HEK293 (cell line): ENCODE data around the gene KIF7.

Experiments used
- CTCF ChIA-PET: fragments of 350-600 bp; formaldehyde crosslinking; extraction: SDS; loops from one replicate; lab custom pipeline; 2021; ENCODE audit warnings: antibody characterized with exemption; lab: Yijun Ruan, JAX
- POLR2A ChIA-PET: fragments of 300-600 bp; formaldehyde crosslinking; extraction: SDS; loops from one replicate; lab custom pipeline; 2020; ENCODE audit warnings: antibody characterized with exemption, inconsistent platforms; lab: Yijun Ruan, JAX
- H3K27ac ChIP-seq: fragments of 200-500 bp; sonication (Bioruptor generic); 2 replicates; pipeline ENCODE4 v1.5.1; 2014; ENCODE audit warnings: low read depth, low read length, control low read depth, inconsistent platforms; ENCODE audit errors: extremely low read depth
- H3K36me3 ChIP-seq, 2 experiments: fragments of 200-500 bp in 1 of 2; sonication (Bioruptor generic) in 1 of 2; 1 replicate in 1 of 2; 2 replicates in 1 of 2; pipeline ENCODE4 v1.5.1; 2014 to 2017; ENCODE audit warnings: inconsistent platforms in 2 of 2, low read length in 2 of 2; ENCODE audit not compliant: control insufficient read depth in 2 of 2, insufficient read depth in 1 of 2
- H3K4me1 ChIP-seq: fragments of 200-500 bp; sonication (Bioruptor generic); 2 replicates; pipeline ENCODE4 v1.5.1; 2014; ENCODE audit warnings: mild to moderate bottlenecking, low read length, inconsistent platforms; ENCODE audit not compliant: control insufficient read depth, insufficient read depth
- H3K4me3 ChIP-seq: 2 replicates; pipeline ENCODE4 v1.5.1; 2011; ENCODE audit warnings: low read depth, mild to moderate bottlenecking, control low read depth, low read length, moderate library complexity
- H3K9me3 ChIP-seq: fragments of 200-500 bp; sonication (Bioruptor generic); 2 replicates; pipeline ENCODE4 v1.5.1; 2014; ENCODE audit warnings: low read depth, low read length, inconsistent platforms; ENCODE audit not compliant: control insufficient read depth, insufficient read depth
- WT1 ChIP-seq: fragments of 450-650 bp; formaldehyde crosslinking; IDR thresholded peaks from 2 replicates; pipeline ENCODE4 v1.5.1; 2016; ENCODE audit warnings: missing biosample characterization, missing genetic modification characterization
- ZBTB21 ChIP-seq: fragments of 450-650 bp; formaldehyde crosslinking; IDR thresholded peaks from 2 replicates; pipeline ENCODE4 v1.5.1; 2017; ENCODE audit warnings: missing biosample characterization, missing genetic modification characterization
- ZFP37 ChIP-seq: fragments of 450-650 bp; formaldehyde crosslinking; IDR thresholded peaks from 2 replicates; pipeline ENCODE4 v1.5.1; 2016; ENCODE audit warnings: missing biosample characterization, missing genetic modification characterization
- ZNF518A ChIP-seq: fragments of 450-650 bp; formaldehyde crosslinking; conservative IDR thresholded peaks from 2 replicates; pipeline ENCODE4 v1.5.1; 2016; ENCODE audit warnings: low read depth, missing biosample characterization, missing genetic modification characterization
- ZNF600 ChIP-seq: fragments of 450-650 bp; formaldehyde crosslinking; IDR thresholded peaks from 2 replicates; pipeline ENCODE4 v1.5.1; 2016; ENCODE audit warnings: missing biosample characterization, missing genetic modification characterization
- ZNF670 ChIP-seq: fragments of 450-650 bp; formaldehyde crosslinking; IDR thresholded peaks from 2 replicates; pipeline ENCODE4 v1.5.1; 2016; ENCODE audit warnings: missing biosample characterization, missing genetic modification characterization, low read depth
- ZNF785 ChIP-seq: fragments of 450-650 bp; formaldehyde crosslinking; IDR thresholded peaks from 2 replicates; pipeline ENCODE4 v1.5.1; 2016; ENCODE audit warnings: missing biosample characterization, missing genetic modification characterization
- ZNF830 ChIP-seq: fragments of 450-650 bp; IDR thresholded peaks from 2 replicates; pipeline ENCODE4 v1.5.0; 2018; ENCODE audit warnings: missing biosample characterization, missing genetic modification characterization, low read depth, mild to moderate bottlenecking, moderate library complexity
- ZNF837 ChIP-seq: fragments of 450-650 bp; formaldehyde crosslinking; IDR thresholded peaks from 2 replicates; pipeline ENCODE4 v1.5.1; 2016; ENCODE audit warnings: missing biosample characterization, missing genetic modification characterization
- TF ChIP-seq, protein P1 (sequence below): fragments of 450-650 bp; formaldehyde crosslinking; IDR thresholded peaks from 2 replicates; pipeline ENCODE4 v1.5.1; 2016; ENCODE audit warnings: missing biosample characterization, missing genetic modification characterization

KIF7 gene

DNA sequence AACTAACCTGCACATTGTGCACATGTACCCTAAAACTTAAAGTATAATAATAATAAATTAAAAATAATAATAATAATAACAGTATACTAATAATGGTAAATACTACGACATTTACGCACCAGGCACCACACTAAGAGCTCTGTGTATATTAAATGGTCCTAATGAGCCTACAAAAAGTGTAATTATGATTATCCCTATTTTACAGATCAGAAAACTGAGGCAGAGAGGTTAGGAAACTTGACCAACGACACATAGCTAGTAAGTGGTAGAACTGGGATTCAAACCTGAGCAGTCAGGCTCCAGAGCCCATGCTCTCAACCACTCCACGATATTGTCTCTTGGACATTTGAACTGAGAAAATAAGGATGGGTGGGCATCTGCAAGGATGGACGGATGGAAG lies 15.0 kb downstream of the KIF7 start:
- CTCF ChIA-PET = no interaction called here
- Histone ChIP-seq H3K4me1 (no peaks in the 10 kb centered on the region), H3K9me3 (peaks cover 2% of the 10 kb centered on the region; the same call in 1 of the 2 replicates), H3K4me3 (no peak overlapping the region), H3K27ac (no peak overlapping the region), H3K36me3 (peaks cover 36 to 47% of the 10 kb centered on the region in 2 experiments)
- POLR2A ChIA-PET = no interaction called here
- TF ChIP-seq ZNF785 (tag by site-specific recombination) (no peak), ZFP37 (no peak)

GRCh38 chr15:89633585-89633984 lies 21.7 kb downstream of the KIF7 start:
- H3K36me3 ChIP-seq = peaks cover 38 to 50% of the 10 kb centered on the region in 2 experiments
- CTCF ChIA-PET = no interaction called here

GRCh38 chr15:89632563-89633430 lies 22.5 kb downstream of the KIF7 start:
- Histone ChIP-seq H3K36me3 (peaks cover 44 to 58% of the 10 kb centered on the region in 2 experiments), H3K4me1 (no peaks in the 10 kb centered on the region), H3K27ac (no peak overlapping the region), H3K9me3 (no peaks in the 10 kb centered on the region; the same call in 1 of the 2 replicates), H3K4me3 (no peak overlapping the region)
- CTCF ChIA-PET = interaction anchor here (1.0 kb wide), 2 partner anchors 12 to 15 kb away, joined by 3 to 6 read pairs; no protein-coding TSS in a partner anchor
- TF ChIP-seq ZNF837 (tag by site-specific recombination) (0 out of 2 replicates have a peak, but pooled peaks have one; percentile 16), ZNF830 (no peak)
- POLR2A ChIA-PET = interaction anchor here (0.7 to 1.0 kb wide), 4 partner anchors 10 to 58 kb away, joined by 3 to 4 read pairs (median 3); partner anchors contain the start of gene TICRR

More at GRCh38 chr15:89633585-89633984, 21.7 kb downstream of the KIF7 start:
- TF ChIP-seq ZBTB21 (tag by site-specific recombination) = no peak
- no peak for TF ChIP-seq ZNF670 (tag by site-specific recombination)
- TF ChIP-seq ZNF600 (tag by site-specific recombination) = peak; percentile 43; the same call in 1 of the 2 replicates
- TF ChIP-seq ZNF837 (tag by site-specific recombination) = no peak
- TF ChIP-seq ZNF518A (tag by site-specific recombination) = no peak
- TF ChIP-seq WT1 (tag by site-specific recombination) = no peak
- TF ChIP-seq, protein P1, sequence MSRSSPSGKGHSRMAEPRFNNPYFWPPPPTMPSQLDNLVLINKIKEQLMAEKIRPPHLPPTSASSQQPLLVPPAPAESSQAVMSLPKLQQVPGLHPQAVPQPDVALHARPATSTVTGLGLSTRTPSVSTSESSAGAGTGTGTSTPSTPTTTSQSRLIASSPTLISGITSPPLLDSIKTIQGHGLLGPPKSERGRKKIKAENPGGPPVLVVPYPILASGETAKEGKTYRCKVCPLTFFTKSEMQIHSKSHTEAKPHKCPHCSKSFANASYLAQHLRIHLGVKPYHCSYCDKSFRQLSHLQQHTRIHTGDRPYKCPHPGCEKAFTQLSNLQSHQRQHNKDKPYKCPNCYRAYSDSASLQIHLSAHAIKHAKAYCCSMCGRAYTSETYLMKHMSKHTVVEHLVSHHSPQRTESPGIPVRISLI (tag by site-specific recombination) = no peak
- TF ChIP-seq ZFP37 = no peak
- TF ChIP-seq, all 188 proteins: peak for 1
- no peaks in the 10 kb centered on the region; the same call in 1 of the 2 replicates for H3K9me3 ChIP-seq
- H3K27ac ChIP-seq = no peak overlapping the region
- H3K4me1 ChIP-seq = no peaks in the 10 kb centered on the region
- H3K4me3 ChIP-seq = no peak overlapping the region
- POLR2A ChIA-PET = no interaction called here
